Neural cell (in vitro differentiated cells): ENCODE data around the gene WIPF3. TPM values are rescaled to one million over a fixed set of nuclear protein-coding genes. Genes with fewer than 3 reads are reported as not detected.

Source experiments
- H2AFZ ChIP-seq: fragments of 200-600, 300-800 bp; sonication (generic), shearing (Covaris generic); 2 replicates; pipeline ENCODE4 v1.6.0; 2014; ENCODE audit warnings: low read depth, mild to moderate bottlenecking, antibody characterized with exemption, low read length, moderate library complexity
- H3F3A ChIP-seq: fragments of 200-600 bp; shearing (Covaris generic); 2 replicates; pipeline ENCODE4 v1.6.1; 2016; ENCODE audit warnings: mild to moderate bottlenecking, moderate library complexity, mixed read lengths, antibody characterized with exemption, low read length; ENCODE audit not compliant: insufficient read depth, poor library complexity, severe bottlenecking
- H3K27ac ChIP-seq: fragments of 200-600, 300-800 bp; sonication (generic), shearing (Covaris generic); 2 replicates; pipeline ENCODE4 v1.5.1; 2014; ENCODE audit warnings: mild to moderate bottlenecking, low read length, moderate library complexity
- H3K27me3 ChIP-seq: fragments of 300-800, 200-600 bp; sonication (generic), shearing (Covaris generic); 2 replicates; pipeline ENCODE4 v1.6.0; 2014; ENCODE audit warnings: mild to moderate bottlenecking, low read depth, low read length, moderate library complexity; ENCODE audit not compliant: insufficient read depth
- H3K36me3 ChIP-seq: fragments of 300-800, 200-600 bp; sonication (generic), shearing (Covaris generic); 2 replicates; pipeline ENCODE4 v1.5.1; 2014; ENCODE audit warnings: mild to moderate bottlenecking, antibody characterized with exemption, low read length, moderate library complexity; ENCODE audit not compliant: insufficient read depth
- H3K4me2 ChIP-seq: fragments of 300-800, 200-600 bp; sonication (generic), shearing (Covaris generic); 2 replicates; pipeline ENCODE4 v1.6.0; 2014; ENCODE audit warnings: mild to moderate bottlenecking, low read length
- H3K4me3 ChIP-seq: fragments of 300-800, 200-600 bp; sonication (generic), shearing (Covaris generic); 2 replicates; pipeline ENCODE4 v1.5.1; 2014; ENCODE audit warnings: mild to moderate bottlenecking, low read length, moderate library complexity
- H3K79me2 ChIP-seq: fragments of 200-600 bp; shearing (Covaris generic); replicated peaks from 2 replicates; pipeline ENCODE4 v1.6.0; 2014; ENCODE audit warnings: mild to moderate bottlenecking, low read length, moderate library complexity; ENCODE audit not compliant: insufficient read depth
- H3K9ac ChIP-seq: fragments of 300-800, 200-600 bp; sonication (generic), shearing (Covaris generic); 2 replicates; pipeline ENCODE4 v1.6.1; 2016; ENCODE audit warnings: mild to moderate bottlenecking, low read length, mixed read lengths
- H3K9me2 ChIP-seq: fragments of 200-600 bp; shearing (Covaris generic); 2 replicates; pipeline ENCODE4 v1.6.1; 2016; ENCODE audit warnings: mild to moderate bottlenecking, low read length, mixed read lengths; ENCODE audit not compliant: insufficient read depth
- H3K9me3 ChIP-seq: fragments of 200-600, 300-800 bp; sonication (generic), shearing (Covaris generic); 2 replicates; pipeline ENCODE4 v1.6.1; 2016; ENCODE audit warnings: mild to moderate bottlenecking, mixed run types, low read length, moderate library complexity, mixed read lengths
- H4K20me1 ChIP-seq: fragments of 200-600 bp; shearing (Covaris generic); 2 replicates; pipeline ENCODE4 v1.6.1; 2016; ENCODE audit warnings: mild to moderate bottlenecking, mixed run types; ENCODE audit not compliant: insufficient read depth
- CTCF ChIP-seq: fragments of 450-650 bp; IDR thresholded peaks from 2 replicates; pipeline ENCODE4 v1.5.1; 2014; ENCODE audit warnings: antibody characterized with exemption, mild to moderate bottlenecking, moderate library complexity; ENCODE audit not compliant: poor library complexity, severe bottlenecking
- EP300 ChIP-seq: fragments of 450-650 bp; conservative IDR thresholded peaks from 2 replicates; pipeline ENCODE4 v1.6.1; 2014; ENCODE audit warnings: antibody characterized with exemption, mild to moderate bottlenecking, moderate library complexity; ENCODE audit not compliant: poor library complexity, severe bottlenecking
- EZH2 ChIP-seq: fragments of 200-600, 300-800 bp; shearing (Covaris generic), sonication (generic); IDR thresholded peaks from 2 replicates; pipeline ENCODE4 v1.6.1; 2014; ENCODE audit warnings: antibody characterized with exemption, low read length, borderline replicate concordance, mild to moderate bottlenecking; ENCODE audit not compliant: insufficient read depth, poor library complexity, severe bottlenecking
- MXI1 ChIP-seq: fragments of 450-650 bp; conservative IDR thresholded peaks from 2 replicates; pipeline ENCODE4 v1.6.1; 2014; ENCODE audit warnings: antibody characterized with exemption, mild to moderate bottlenecking; ENCODE audit not compliant: poor library complexity, severe bottlenecking
- POLR2AphosphoS5 ChIP-seq: IDR thresholded peaks from 2 replicates; pipeline ENCODE4 v1.6.1; 2012
- RAD21 ChIP-seq: fragments of 450-650 bp; conservative IDR thresholded peaks from 2 replicates; pipeline ENCODE4 v1.6.1; 2014; ENCODE audit warnings: antibody characterized with exemption, mild to moderate bottlenecking, moderate library complexity
- REST ChIP-seq: IDR thresholded peaks from 2 replicates; pipeline ENCODE4 v1.6.1; 2012; ENCODE audit warnings: borderline replicate concordance
- SMC3 ChIP-seq: fragments of 450-650 bp; conservative IDR thresholded peaks from 2 replicates; pipeline ENCODE4 v1.6.1; 2014; ENCODE audit warnings: antibody characterized with exemption, mild to moderate bottlenecking, moderate library complexity; ENCODE audit not compliant: poor library complexity
- TAF1 ChIP-seq: IDR thresholded peaks from 2 replicates; pipeline ENCODE4 v1.6.1; 2012; ENCODE audit warnings: low read depth
- polyA plus RNA-seq: library from polyadenylated mRNA; depleted of rRNA; stranded (reverse); fragments of >200 nt; gene quantifications from 2 replicates; pipeline ENCODE4 v1.2.3, GENCODE V29; 2014

Gene WIPF3
- polyA plus RNA-seq, 1 donor from 2014 or later: 3.8 TPM

- Histone ChIP-seq H3K36me3 (no peaks in the 10 kb centered on the region), H3K79me2 (no peaks in the 10 kb centered on the region), H2AFZ (no peak overlapping the region), H3F3A (no peaks in the 10 kb centered on the region), H3K4me3 (no peak overlapping the region), H4K20me1 (no peaks in the 10 kb centered on the region), H3K4me2 (no peak overlapping the region), H3K9me3 (no peaks in the 10 kb centered on the region), H3K9ac (no peak overlapping the region), H3K27me3 (no peaks in the 10 kb centered on the region), H3K27ac (no peak overlapping the region), H3K9me2 (no peaks in the 10 kb centered on the region)
- TF ChIP-seq CTCF (no peak), EZH2 (no peak), RAD21 (no peak), MXI1 (no peak), POLR2AphosphoS5 (no peak), REST (no peak), TAF1 (no peak)
Observed at GRCh38 chr7:29866490-29866930, 60.2 kb downstream of the WIPF3 start.

DNA sequence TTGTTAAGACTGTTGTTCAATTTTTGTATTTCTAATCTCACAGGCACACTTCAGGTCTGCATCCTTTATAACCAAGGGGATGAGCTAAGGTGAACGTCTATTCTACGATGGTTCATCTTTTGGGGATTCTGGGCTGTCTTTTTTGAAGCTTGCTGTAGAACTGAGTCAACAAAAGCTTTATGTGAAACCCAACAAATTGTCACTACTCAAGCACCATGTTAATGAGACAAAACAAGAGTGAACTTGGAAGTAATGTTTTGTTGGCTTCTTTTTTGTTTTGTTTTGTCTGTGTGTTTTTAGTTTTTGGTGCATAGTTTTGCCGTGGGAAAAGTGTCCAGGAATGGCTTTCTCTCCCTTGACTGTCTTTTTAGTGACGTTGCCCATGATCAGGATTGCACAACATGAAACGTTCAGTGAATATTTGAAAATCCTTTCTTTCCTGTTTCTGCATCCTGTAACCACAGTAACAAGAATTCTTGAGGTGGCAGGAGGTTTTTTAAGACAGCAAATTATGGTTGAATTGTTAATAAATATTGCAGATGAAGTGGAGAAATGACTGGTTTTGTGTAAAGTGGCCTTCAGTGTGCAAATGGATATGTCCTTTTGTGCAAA, 65.6 kb downstream of the WIPF3 start:
- no peak overlapping the region for H2AFZ ChIP-seq
- no peak overlapping the region for H3K4me2 ChIP-seq
- no peaks in the 10 kb centered on the region for H4K20me1 ChIP-seq
- no peak overlapping the region for H3K9ac ChIP-seq
- H3K36me3 ChIP-seq: no peaks in the 10 kb centered on the region
- no peaks in the 10 kb centered on the region for H3F3A ChIP-seq
- no peak overlapping the region for H3K4me3 ChIP-seq
- no peaks in the 10 kb centered on the region for H3K9me3 ChIP-seq
- no peak overlapping the region for H3K27ac ChIP-seq
- H3K79me2 ChIP-seq: no peaks in the 10 kb centered on the region
- TF ChIP-seq EZH2: no peak
- no peak for TF ChIP-seq EP300
- no peak for TF ChIP-seq POLR2AphosphoS5
- TF ChIP-seq CTCF: no peak
- no peak for TF ChIP-seq RAD21
- no peak for TF ChIP-seq SMC3
- TF ChIP-seq MXI1: no peak
- TF ChIP-seq REST: no peak
- no peak for TF ChIP-seq TAF1
- H3K9me2 ChIP-seq: no peaks in the 10 kb centered on the region
- H3K27me3 ChIP-seq: no peaks in the 10 kb centered on the region
